ENCODE results near the gene AXIN1. TPM values are rescaled to one million over a fixed set of nuclear protein-coding genes. Genes with fewer than 3 reads are reported as not detected.
"Not testable (repeated sequence)": the region's sequence is repeated elsewhere in the genome, so short reads cannot be mapped to it uniquely, and the experiment has no call there.

AXIN1 gene
- total RNA-seq, 1 donor from 2014 or later, result 27.9 TPM

GRCh38 chr16:360698-361336 lies 8.3 kb upstream of the AXIN1 start:
- H3K27ac Mint-ChIP-seq, result no peak overlapping the region
- no peaks in the 10 kb centered on the region for H3K36me3 Mint-ChIP-seq (ENCODE audit: low read depth)
- H3K4me3 Mint-ChIP-seq, result no peak overlapping the region
- H3K4me1 Mint-ChIP-seq, result peaks cover 4% of the 10 kb centered on the region
- no peaks in the 10 kb centered on the region for H3K27me3 Mint-ChIP-seq
- H3K9me3 Mint-ChIP-seq, result no peaks in the 10 kb centered on the region
- no peak for DNase-seq
- intact Hi-C loops (cut with micrococcal nuclease), result loop anchor here (5.0 kb wide), 1 partner anchor 179 kb away; the partner anchor contains the start of gene HBQ1

DNA sequence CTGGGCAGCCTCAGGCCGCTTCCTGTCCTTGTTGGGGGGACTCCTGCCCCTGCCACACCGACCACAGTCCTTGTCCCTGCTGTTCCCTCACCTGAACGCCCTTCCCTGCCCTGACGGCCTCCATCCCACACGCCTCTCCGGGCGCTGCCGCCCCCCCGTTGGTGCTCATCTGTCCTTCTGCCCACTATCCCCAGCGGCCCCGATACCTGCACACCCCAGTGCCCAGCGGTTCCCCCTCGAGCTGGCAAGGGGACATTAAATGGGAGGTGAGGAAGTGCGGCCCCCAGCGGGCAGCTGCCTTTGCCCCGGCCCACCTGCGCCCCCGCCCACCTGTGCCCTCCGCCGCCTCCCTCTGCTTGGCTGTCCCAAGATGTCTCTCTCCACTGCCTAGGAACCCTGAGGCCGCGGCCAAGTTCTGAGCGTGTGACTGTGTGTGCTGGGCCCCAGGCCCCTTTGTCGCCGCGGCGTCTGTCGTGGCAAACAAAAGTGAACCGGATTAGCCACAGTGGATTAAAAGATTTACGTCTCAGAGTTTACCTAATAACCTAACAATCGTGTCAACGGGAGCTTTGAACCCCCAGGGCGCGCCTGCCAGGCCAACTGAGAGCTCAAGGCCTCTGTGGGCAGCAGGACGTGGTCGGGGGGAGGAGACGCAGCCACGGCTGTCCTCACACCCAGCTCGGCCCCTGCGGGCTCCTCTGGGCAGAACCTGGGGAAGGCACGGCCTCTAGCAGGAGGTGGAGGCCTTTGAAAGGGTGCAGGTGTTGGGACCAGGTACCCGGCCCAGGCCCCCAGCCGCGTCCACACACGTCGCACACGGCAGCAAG lies 7.6 kb upstream of the AXIN1 start:
- no peak for DNase-seq
- intact Hi-C loops (cut with micrococcal nuclease), result loop anchor here (5.0 kb wide), 1 partner anchor 178 kb away; the partner anchor contains the start of gene HBQ1
- Mint-ChIP-seq H3K9me3 (no peaks in the 10 kb centered on the region), H3K27ac (no peak overlapping the region), H3K4me3 (no peak overlapping the region), H3K36me3 (ENCODE audit: low read depth) (no peaks in the 10 kb centered on the region), H3K27me3 (no peaks in the 10 kb centered on the region), H3K4me1 (peaks cover 6% of the 10 kb centered on the region)

- DNase-seq, result no peak
- H3K27ac Mint-ChIP-seq, result no peak overlapping the region
- no peak overlapping the region for H3K4me3 Mint-ChIP-seq
- H3K36me3 Mint-ChIP-seq (ENCODE audit: low read depth), result no peaks in the 10 kb centered on the region
- H3K27me3 Mint-ChIP-seq, result no peaks in the 10 kb centered on the region
- no peaks in the 10 kb centered on the region for H3K9me3 Mint-ChIP-seq
- peaks cover 8% of the 10 kb centered on the region for H3K4me1 Mint-ChIP-seq
- intact Hi-C loops (cut with micrococcal nuclease), result no loop called here
Observed at GRCh38 chr16:359067-359763, 6.7 kb upstream of the AXIN1 start.

GRCh38 chr16:356741-357140 lies 4.2 kb upstream of the AXIN1 start:
- intact Hi-C loops (cut with micrococcal nuclease), result no loop called here
- no peak overlapping the region for H3K27ac Mint-ChIP-seq
- H3K9me3 Mint-ChIP-seq, result no peaks in the 10 kb centered on the region
- H3K4me1 Mint-ChIP-seq, result peaks cover 5% of the 10 kb centered on the region
- no peaks in the 10 kb centered on the region for H3K27me3 Mint-ChIP-seq
- no peaks in the 10 kb centered on the region for H3K36me3 Mint-ChIP-seq (ENCODE audit: low read depth)
- H3K4me3 Mint-ChIP-seq, result no peak overlapping the region
- DNase-seq, result no peak

- H3K4me3 Mint-ChIP-seq, result no peak overlapping the region
- no peak for DNase-seq
- H3K9me3 Mint-ChIP-seq, result no peaks in the 10 kb centered on the region
- intact Hi-C loops (cut with micrococcal nuclease), result no loop called here
- H3K27me3 Mint-ChIP-seq, result no peaks in the 10 kb centered on the region
- H3K4me1 Mint-ChIP-seq, result peaks cover 14% of the 10 kb centered on the region
- peaks cover 6% of the 10 kb centered on the region for H3K36me3 Mint-ChIP-seq (ENCODE audit: low read depth)
- H3K27ac Mint-ChIP-seq, result no peak overlapping the region
Observed at GRCh38 chr16:354971-355461, 2.5 kb upstream of the AXIN1 start.

DNA sequence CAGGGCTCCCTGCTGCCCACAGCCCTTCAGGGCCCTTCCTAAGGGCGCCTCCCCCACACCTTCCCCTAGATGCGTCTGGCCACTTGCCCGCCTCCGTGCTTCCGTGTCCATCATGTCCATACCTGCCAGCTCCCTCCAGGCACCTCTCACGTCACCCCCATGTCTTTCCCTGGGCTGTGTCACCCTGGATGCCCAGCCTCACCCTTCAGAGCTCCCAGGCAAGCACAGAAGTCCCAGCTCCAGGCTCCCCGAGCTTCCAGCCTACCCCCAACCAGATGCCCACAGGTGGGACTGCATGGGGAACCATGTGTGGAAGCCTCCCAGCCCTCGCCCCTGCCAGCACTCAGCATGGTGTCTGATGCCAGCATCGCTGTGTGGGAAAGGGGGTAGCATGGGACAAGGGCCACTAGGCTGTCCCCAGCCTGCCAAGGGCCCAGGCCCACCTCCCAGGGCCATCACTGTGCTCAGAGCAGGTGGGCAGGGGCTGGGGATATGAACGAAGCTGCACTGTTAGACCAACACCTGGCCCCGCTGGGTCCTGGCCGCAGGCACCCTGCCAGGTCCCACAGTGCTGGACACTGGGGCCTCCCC lies 1.9 kb upstream of the AXIN1 start:
- no peak for DNase-seq
- Mint-ChIP-seq H3K27me3 (no peaks in the 10 kb centered on the region), H3K9me3 (no peaks in the 10 kb centered on the region), H3K4me1 (peaks cover 19% of the 10 kb centered on the region), H3K27ac (no peak overlapping the region), H3K4me3 (peak overlapping the region; percentile 21), H3K36me3 (ENCODE audit: low read depth) (peaks cover 8% of the 10 kb centered on the region)
- intact Hi-C loops (cut with micrococcal nuclease), result no loop called here

GRCh38 chr16:353404-354290 lies 1.1 kb upstream of the AXIN1 start:
- Mint-ChIP-seq H3K4me3 (peak overlapping the region; percentile 21), H3K9me3 (no peaks in the 10 kb centered on the region), H3K4me1 (peaks cover 23% of the 10 kb centered on the region), H3K27me3 (no peaks in the 10 kb centered on the region), H3K36me3 (ENCODE audit: low read depth) (peaks cover 10% of the 10 kb centered on the region), H3K27ac (no peak overlapping the region)
- intact Hi-C loops (cut with micrococcal nuclease), result loop anchor here (1.0 kb wide), 1 partner anchor 17 kb away; the partner anchor contains the start of gene MRPL28
- no peak for DNase-seq

DNA sequence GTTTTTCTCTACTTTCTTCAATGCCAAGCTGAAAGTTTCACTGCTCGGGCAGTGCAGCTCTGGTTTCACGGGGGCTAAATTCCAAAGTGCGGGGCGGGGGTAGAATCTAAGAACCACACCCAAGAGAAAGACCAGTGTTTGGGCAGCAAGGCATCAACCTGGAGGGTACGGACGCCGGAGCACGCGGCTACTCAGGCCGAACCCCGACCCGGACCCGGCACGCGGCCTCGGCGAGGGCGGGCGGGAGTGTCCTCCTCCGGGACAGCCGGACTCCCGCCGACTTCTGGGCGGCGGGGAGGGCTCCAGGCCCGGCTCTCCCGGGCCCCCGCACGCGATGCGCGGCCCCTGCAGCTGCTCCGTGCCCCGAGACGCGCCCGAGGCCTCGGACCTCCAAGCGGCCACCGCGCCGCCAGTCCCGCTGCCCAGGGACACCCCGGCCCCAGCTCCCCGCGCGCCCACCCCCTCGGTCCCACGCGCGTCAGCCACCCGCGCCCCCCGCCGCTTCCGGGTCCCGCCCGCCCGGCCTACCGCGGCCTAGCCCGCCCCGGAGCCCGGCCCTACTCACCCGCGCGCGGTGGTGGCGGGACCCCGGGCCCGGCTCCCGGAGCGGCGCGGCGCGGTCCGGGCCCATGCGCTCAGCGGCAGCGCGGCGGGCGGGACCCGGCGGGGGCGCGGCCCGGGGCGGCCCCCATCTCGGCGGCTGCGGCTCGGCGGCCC lies 561 bp downstream of the AXIN1 start:
- DNase-seq, result peak; percentile 83
- peaks cover 29% of the 10 kb centered on the region for H3K4me1 Mint-ChIP-seq
- intact Hi-C loops (cut with micrococcal nuclease), result loop anchor here (1.0 to 2.0 kb wide), 3 partner anchors 27 to 123 kb away; partner anchors contain the start of gene LUC7L

DNA sequence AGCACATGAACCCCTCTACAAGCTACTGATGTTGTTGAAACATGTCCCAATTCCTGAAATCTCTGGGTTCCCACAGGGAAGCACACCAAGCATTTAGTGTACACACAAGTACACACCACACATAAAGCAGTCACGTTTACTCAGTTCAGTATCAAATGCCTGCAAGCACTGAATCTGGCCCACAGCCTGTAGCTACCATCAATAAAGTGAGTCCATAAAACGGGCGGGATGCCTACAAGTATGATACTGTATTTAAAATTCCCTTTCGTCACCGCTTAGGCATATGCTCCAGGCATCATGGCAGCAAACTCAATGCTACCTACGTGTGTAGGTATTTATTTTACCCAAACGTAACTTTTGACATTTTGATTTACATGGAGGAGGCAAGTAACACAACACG lies 2.3 kb downstream of the AXIN1 start:
- Mint-ChIP-seq H3K4me3 (peak overlapping the region; percentile 8), H3K9me3 (no peaks in the 10 kb centered on the region), H3K27ac (no peak overlapping the region), H3K36me3 (ENCODE audit: low read depth) (peaks cover 29% of the 10 kb centered on the region), H3K4me1 (peaks cover 31% of the 10 kb centered on the region), H3K27me3 (no peaks in the 10 kb centered on the region)
- intact Hi-C loops (cut with micrococcal nuclease), result loop anchor here (2.0 kb wide), 1 partner anchor 25 kb away; no protein-coding TSS in a partner anchor
- DNase-seq, result no peak

More for the DNA sequence above, 561 bp downstream of the AXIN1 start:
- Mint-ChIP-seq H3K27me3 (no peaks in the 10 kb centered on the region), H3K4me3 (peak overlapping the region; percentile 85), H3K27ac (peak overlapping the region; percentile 85), H3K9me3 (no peaks in the 10 kb centered on the region), H3K36me3 (ENCODE audit: low read depth) (peaks cover 16% of the 10 kb centered on the region)

DNA sequence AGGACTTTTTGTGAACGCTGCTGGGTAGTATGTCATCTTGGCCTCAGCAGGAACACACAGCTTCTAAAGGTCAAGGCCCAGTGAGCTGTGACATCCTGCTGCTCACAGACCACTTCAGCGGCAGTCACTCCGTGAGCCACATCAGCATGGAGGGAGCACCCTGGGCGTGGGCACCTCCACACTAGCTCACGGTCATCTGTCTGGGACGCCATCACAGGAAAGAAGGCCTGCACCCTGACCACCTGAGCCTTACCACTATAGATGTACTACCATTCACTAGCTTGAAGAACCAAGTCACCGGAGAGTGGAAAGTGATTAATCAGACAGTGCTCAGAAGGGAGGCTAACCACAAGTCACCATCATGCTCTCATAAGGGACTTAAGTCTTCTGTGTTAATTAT lies 3.3 kb downstream of the AXIN1 start:
- no peak for DNase-seq
- intact Hi-C loops (cut with micrococcal nuclease), result no loop called here
- Mint-ChIP-seq H3K27ac (no peak overlapping the region), H3K36me3 (ENCODE audit: low read depth) (peaks cover 36% of the 10 kb centered on the region), H3K4me1 (peaks cover 33% of the 10 kb centered on the region), H3K4me3 (no peak overlapping the region), H3K27me3 (no peaks in the 10 kb centered on the region), H3K9me3 (no peaks in the 10 kb centered on the region)

DNA sequence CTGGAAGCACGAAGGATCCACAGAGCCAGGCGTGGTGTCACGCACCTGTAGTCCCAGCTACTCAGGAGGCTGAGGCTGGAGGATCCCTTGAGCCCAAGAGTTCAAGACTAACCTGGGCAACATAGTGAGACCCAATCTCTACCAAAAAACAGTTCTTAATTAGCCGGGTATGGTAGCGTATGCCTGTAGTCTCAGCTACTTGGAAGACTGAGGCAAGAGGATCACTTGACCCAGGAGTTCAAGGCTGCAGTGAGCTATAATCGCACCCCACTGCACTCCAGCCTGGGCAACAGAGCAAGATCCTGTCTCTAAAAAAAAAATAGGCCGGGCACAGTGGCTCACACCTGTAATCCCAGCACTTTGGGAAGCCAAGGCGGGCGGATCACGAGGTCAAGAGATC lies 4.0 kb downstream of the AXIN1 start:
- H3K4me3 Mint-ChIP-seq; H3K27ac Mint-ChIP-seq; H3K27me3 Mint-ChIP-seq; H3K9me3 Mint-ChIP-seq; intact Hi-C loops (cut with micrococcal nuclease); DNase-seq: not testable (repeated sequence)
- H3K4me1 Mint-ChIP-seq, result peaks cover 31% of the 10 kb centered on the region
- H3K36me3 Mint-ChIP-seq (ENCODE audit: low read depth), result peaks cover 40% of the 10 kb centered on the region

DNA sequence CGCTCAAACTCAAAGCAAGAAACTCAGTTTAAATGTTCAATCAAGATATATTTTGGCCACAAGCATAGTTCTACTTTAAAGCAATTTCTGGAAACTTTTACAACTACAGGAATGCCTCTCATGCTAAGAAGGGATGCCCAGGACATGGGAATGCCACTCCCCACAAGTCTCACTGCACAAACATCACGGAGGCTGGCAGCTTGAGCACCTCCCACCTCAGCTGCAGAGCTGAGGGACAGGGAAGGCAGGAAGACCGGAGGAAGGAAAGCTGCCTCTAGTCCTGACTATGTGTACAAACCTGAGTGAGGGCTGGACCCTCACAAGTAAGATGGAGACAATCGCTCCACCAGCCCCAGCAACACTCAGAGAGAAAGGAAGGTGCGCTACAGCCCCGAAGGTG lies 5.3 kb downstream of the AXIN1 start:
- intact Hi-C loops (cut with micrococcal nuclease), result no loop called here
- Mint-ChIP-seq H3K27me3 (no peaks in the 10 kb centered on the region), H3K4me1 (peaks cover 40% of the 10 kb centered on the region), H3K9me3 (no peaks in the 10 kb centered on the region), H3K36me3 (ENCODE audit: low read depth) (peaks cover 42% of the 10 kb centered on the region), H3K27ac (no peak overlapping the region), H3K4me3 (no peak overlapping the region)
- no peak for DNase-seq
